Activated naive CD8-positive, alpha-beta T cell treated with anti-CD3 and anti-CD28 coated beads, Interleukin-2, amount 10 ng/mL, durations not matched to agents 7 days and 5 days (primary cell): ENCODE data around the gene KIF5B. TPM values are rescaled to one million over a fixed set of nuclear protein-coding genes. Genes with fewer than 3 reads are reported as not detected.
A peak's percentile ranks its signal among the peaks of the same experiment; 100 is the strongest.
"Not testable (repeated sequence)": the region's sequence is repeated elsewhere in the genome, so short reads cannot be mapped to it uniquely, and the experiment has no call there.

ENCODE experiments used
- ATAC-seq: fragments of 150-1000 bp; cut with Tn5 transposase; one replicate; pipeline ENCODE4 v1.10.0; 2021; ENCODE audit warnings: low read depth, moderate library complexity
- POLR2A ChIA-PET: fragments of 350-600 bp; sonication (Branson Sonifier 250); formaldehyde crosslinking; loops from one replicate; lab custom pipeline; 2021; ENCODE audit warnings: antibody characterized with exemption; lab: Charles Lee
- DNase-seq: peaks from one replicate; pipeline ENCODE4 v3.0.0; 2021
- H3K27ac Mint-ChIP-seq: one replicate; pipeline ENCODE4 v1.8.0; 2022; ENCODE audit warnings: mild to moderate bottlenecking, mixed read lengths
- H3K27me3 Mint-ChIP-seq: one replicate; pipeline ENCODE4 v1.8.0; 2022; ENCODE audit warnings: mild to moderate bottlenecking, moderate library complexity, mixed read lengths
- H3K36me3 Mint-ChIP-seq: one replicate; pipeline ENCODE4 v1.8.0; 2021; ENCODE audit warnings: mild to moderate bottlenecking, mixed read lengths
- H3K4me1 Mint-ChIP-seq: one replicate; pipeline ENCODE4 v1.8.0; 2021; ENCODE audit warnings: mixed read lengths
- H3K4me3 Mint-ChIP-seq: one replicate; pipeline ENCODE4 v1.8.0; 2022; ENCODE audit warnings: mild to moderate bottlenecking, moderate library complexity, mixed read lengths
- H3K9me3 Mint-ChIP-seq: one replicate; pipeline ENCODE4 v1.8.0; 2021; ENCODE audit warnings: mixed read lengths
- total RNA-seq, 2 experiments: library from RNA; stranded (reverse); gene quantifications; one replicate each; pipeline ENCODE4 v1.2.3, GENCODE V29; 2021

KIF5B gene
- total RNA-seq, 2 experiments from 2014 or later, result 58.2 to 59.4 TPM

GRCh38 chr10:31982111-31982510 lies 74.1 kb downstream of the KIF5B start:
- peaks cover 2% of the 10 kb centered on the region for H3K27me3 Mint-ChIP-seq
- DNase-seq (no peak), ATAC-seq (no peak)
- POLR2A ChIA-PET, result interaction anchor here (0.7 to 0.9 kb wide), 2 partner anchors 11 to 50 kb away, joined by 3 to 5 read pairs; no protein-coding TSS in a partner anchor
- no peaks in the 10 kb centered on the region for H3K36me3 Mint-ChIP-seq
- no peak overlapping the region for H3K27ac Mint-ChIP-seq
- H3K4me1 Mint-ChIP-seq, result peaks cover 10% of the 10 kb centered on the region
- peaks cover 5% of the 10 kb centered on the region for H3K9me3 Mint-ChIP-seq
- H3K4me3 Mint-ChIP-seq, result no peak overlapping the region

- no peak overlapping the region for H3K27ac Mint-ChIP-seq
- ATAC-seq, result no peak
- no peak overlapping the region for H3K4me3 Mint-ChIP-seq
- H3K9me3 Mint-ChIP-seq, result peaks cover 5% of the 10 kb centered on the region
- peaks cover 2% of the 10 kb centered on the region for H3K27me3 Mint-ChIP-seq
- no peak for DNase-seq
- peaks cover 20% of the 10 kb centered on the region for H3K4me1 Mint-ChIP-seq
- no peaks in the 10 kb centered on the region for H3K36me3 Mint-ChIP-seq
- POLR2A ChIA-PET, result no interaction called here
Observed at GRCh38 chr10:31980471-31980870, 75.8 kb downstream of the KIF5B start.

- not testable (repeated sequence) for H3K4me3 Mint-ChIP-seq
- POLR2A ChIA-PET, result interaction anchor here (0.7 kb wide), 1 partner anchor 47 kb away, joined by 6 read pairs; no protein-coding TSS in a partner anchor
Observed at GRCh38 chr10:31979071-31979470, 77.2 kb downstream of the KIF5B start.

GRCh38 chr10:31978156-31978483 lies 78.1 kb downstream of the KIF5B start:
- no peak for ATAC-seq
- no peak for DNase-seq
- peaks cover 28% of the 10 kb centered on the region for H3K4me1 Mint-ChIP-seq
- POLR2A ChIA-PET, result no interaction called here
- peak overlapping the region; percentile 59 for H3K4me3 Mint-ChIP-seq
- H3K27me3 Mint-ChIP-seq, result peaks cover 2% of the 10 kb centered on the region
- no peak overlapping the region for H3K27ac Mint-ChIP-seq
- H3K9me3 Mint-ChIP-seq, result peaks cover 5% of the 10 kb centered on the region
- peaks cover 2% of the 10 kb centered on the region for H3K36me3 Mint-ChIP-seq

More at GRCh38 chr10:31979071-31979470, 77.2 kb downstream of the KIF5B start:
- H3K9me3 Mint-ChIP-seq, H3K36me3 Mint-ChIP-seq, H3K27ac Mint-ChIP-seq, DNase-seq, ATAC-seq, H3K27me3 Mint-ChIP-seq: not testable (repeated sequence)
- H3K4me1 Mint-ChIP-seq, result peaks cover 28% of the 10 kb centered on the region

GRCh38 chr10:31977440-31978155 lies 78.6 kb downstream of the KIF5B start:
- POLR2A ChIA-PET, result no interaction called here
- Mint-ChIP-seq H3K4me1 (peaks cover 28% of the 10 kb centered on the region), H3K4me3 (peak overlapping the region; percentile 59), H3K36me3 (peaks cover 2% of the 10 kb centered on the region), H3K27me3 (peaks cover 2% of the 10 kb centered on the region), H3K27ac (no peak overlapping the region), H3K9me3 (peaks cover 5% of the 10 kb centered on the region)
- ATAC-seq, result peak; percentile 59
- DNase-seq, result no peak

- H3K9me3 Mint-ChIP-seq, result peaks cover 2% of the 10 kb centered on the region
- H3K27me3 Mint-ChIP-seq, result peaks cover 2% of the 10 kb centered on the region
- peak overlapping the region; percentile 39 for H3K27ac Mint-ChIP-seq
- ATAC-seq (peak; percentile 62), DNase-seq (no peak)
- H3K4me3 Mint-ChIP-seq, result no peak overlapping the region
- H3K4me1 Mint-ChIP-seq, result peaks cover 28% of the 10 kb centered on the region
- peaks cover 2% of the 10 kb centered on the region for H3K36me3 Mint-ChIP-seq
- POLR2A ChIA-PET, result no interaction called here
Observed at GRCh38 chr10:31975157-31975765, 81.0 kb downstream of the KIF5B start.

GRCh38 chr10:31974434-31975124 lies 81.6 kb downstream of the KIF5B start:
- Mint-ChIP-seq H3K27me3 (peaks cover 1% of the 10 kb centered on the region), H3K4me1 (peaks cover 28% of the 10 kb centered on the region), H3K9me3 (no peaks in the 10 kb centered on the region), H3K36me3 (peaks cover 2% of the 10 kb centered on the region), H3K27ac (no peak overlapping the region), H3K4me3 (no peak overlapping the region)
- no peak for ATAC-seq
- POLR2A ChIA-PET, result no interaction called here
- no peak for DNase-seq

- H3K4me1 Mint-ChIP-seq, result peaks cover 22% of the 10 kb centered on the region
Observed at GRCh38 chr10:31972519-31973041, 83.6 kb downstream of the KIF5B start.

GRCh38 chr10:31969847-31970246 lies 86.4 kb downstream of the KIF5B start:
- H3K27ac Mint-ChIP-seq, H3K36me3 Mint-ChIP-seq, H3K27me3 Mint-ChIP-seq, POLR2A ChIA-PET, ATAC-seq, H3K9me3 Mint-ChIP-seq, H3K4me1 Mint-ChIP-seq, H3K4me3 Mint-ChIP-seq, DNase-seq: not testable (repeated sequence)

More at GRCh38 chr10:31972519-31973041, 83.6 kb downstream of the KIF5B start:
- Mint-ChIP-seq H3K4me3 (no peak overlapping the region), H3K36me3 (peaks cover 2% of the 10 kb centered on the region), H3K27me3 (no peaks in the 10 kb centered on the region), H3K9me3 (no peaks in the 10 kb centered on the region), H3K27ac (no peak overlapping the region)
- no peak for ATAC-seq
- POLR2A ChIA-PET, result no interaction called here
- DNase-seq, result no peak

GRCh38 chr10:31963589-31963980 lies 92.6 kb downstream of the KIF5B start:
- H3K9me3 Mint-ChIP-seq, result no peaks in the 10 kb centered on the region
- H3K36me3 Mint-ChIP-seq, result peaks cover 3% of the 10 kb centered on the region
- no peak overlapping the region for H3K4me3 Mint-ChIP-seq
- ATAC-seq, result no peak
- no peak for DNase-seq
- no peaks in the 10 kb centered on the region for H3K27me3 Mint-ChIP-seq
- POLR2A ChIA-PET, result no interaction called here
- no peak overlapping the region for H3K27ac Mint-ChIP-seq
- peaks cover 21% of the 10 kb centered on the region for H3K4me1 Mint-ChIP-seq

GRCh38 chr10:31962826-31963588 lies 93.2 kb downstream of the KIF5B start:
- H3K27me3 Mint-ChIP-seq, result no peaks in the 10 kb centered on the region
- no peaks in the 10 kb centered on the region for H3K9me3 Mint-ChIP-seq
- no peak for DNase-seq
- peak overlapping the region; percentile 51 for H3K4me3 Mint-ChIP-seq
- peaks cover 21% of the 10 kb centered on the region for H3K4me1 Mint-ChIP-seq
- POLR2A ChIA-PET, result no interaction called here
- peaks cover 3% of the 10 kb centered on the region for H3K36me3 Mint-ChIP-seq
- peak overlapping the region; percentile 64 for H3K27ac Mint-ChIP-seq
- ATAC-seq, result no peak

- Mint-ChIP-seq H3K36me3 (peaks cover 3% of the 10 kb centered on the region), H3K9me3 (no peaks in the 10 kb centered on the region), H3K4me1 (peaks cover 21% of the 10 kb centered on the region), H3K27me3 (no peaks in the 10 kb centered on the region), H3K4me3 (peak overlapping the region; percentile 51), H3K27ac (peak overlapping the region; percentile 79)
- ATAC-seq, result peak; percentile 93
- no peak for DNase-seq
- POLR2A ChIA-PET, result interaction anchor here (0.5 kb wide), 1 partner anchor 41 kb away, joined by 3 read pairs; no protein-coding TSS in a partner anchor
Observed at GRCh38 chr10:31961277-31962074, 94.7 kb downstream of the KIF5B start.
